Neural progenitor cell (in vitro differentiated cells): ENCODE data around the gene OGN. TPM values are rescaled to one million over a fixed set of nuclear protein-coding genes. Genes with fewer than 3 reads are reported as not detected.

Experiments used
- DNase-seq: peaks from one replicate; pipeline ENCODE4 v3.0.0-alpha.2; 2016; ENCODE audit warnings: low spot score
- H2AFZ ChIP-seq: fragments of 200-600 bp; sonication (generic); replicated peaks from 2 replicates; pipeline ENCODE4 v1.6.1; 2016; ENCODE audit warnings: antibody characterized with exemption
- H3F3A ChIP-seq: fragments of 200-600 bp; sonication (generic); 2 replicates; pipeline ENCODE4 v1.6.1; 2016; ENCODE audit warnings: antibody characterized with exemption, low read depth
- H3K27ac ChIP-seq: fragments of 200-600 bp; sonication (generic); 2 replicates; pipeline ENCODE4 v1.5.1; 2016; ENCODE audit warnings: mild to moderate bottlenecking
- H3K27me3 ChIP-seq: fragments of 200-600 bp; sonication (generic); 2 replicates; pipeline ENCODE4 v1.6.1; 2016; ENCODE audit warnings: mild to moderate bottlenecking, moderate library complexity
- H3K36me3 ChIP-seq: fragments of 200-600 bp; sonication (generic); 2 replicates; pipeline ENCODE4 v1.5.1; 2016
- H3K4me1 ChIP-seq: fragments of 200-600 bp; sonication (generic); 2 replicates; pipeline ENCODE4 v1.6.1; 2016; ENCODE audit warnings: mixed run types
- H3K4me2 ChIP-seq: fragments of 200-600 bp; sonication (generic); 2 replicates; pipeline ENCODE4 v1.6.1; 2016
- H3K4me3 ChIP-seq: fragments of 200-600 bp; sonication (generic); 2 replicates; pipeline ENCODE4 v1.5.1; 2016
- H3K79me2 ChIP-seq: fragments of 200-600 bp; sonication (generic); 2 replicates; pipeline ENCODE4 v1.6.1; 2016; ENCODE audit warnings: low read depth
- H3K9ac ChIP-seq: fragments of 200-600 bp; sonication (generic); 2 replicates; pipeline ENCODE4 v1.6.1; 2016
- H3K9me3 ChIP-seq: fragments of 200-600 bp; sonication (generic); 2 replicates; pipeline ENCODE4 v1.5.1; 2016; ENCODE audit warnings: low read depth
- H4K20me1 ChIP-seq: fragments of 200-600 bp; sonication (generic); 2 replicates; pipeline ENCODE4 v1.6.1; 2016; ENCODE audit warnings: low read depth
- H3K27ac Mint-ChIP-seq: 3 replicates; pipeline ENCODE4 v1.8.0; 2021; ENCODE audit warnings: mixed read lengths
- H3K27me3 Mint-ChIP-seq: 2 replicates; pipeline ENCODE4 v1.8.0; 2022; ENCODE audit warnings: low read depth, mild to moderate bottlenecking, inconsistent platforms, moderate library complexity, mixed read lengths; ENCODE audit not compliant: insufficient read depth
- H3K36me3 Mint-ChIP-seq: 3 replicates; pipeline ENCODE4 v1.8.0; 2021; ENCODE audit warnings: mixed read lengths
- H3K4me1 Mint-ChIP-seq: 3 replicates; pipeline ENCODE4 v1.8.0; 2021; ENCODE audit warnings: mixed read lengths
- H3K4me3 Mint-ChIP-seq: 3 replicates; pipeline ENCODE4 v1.8.0; 2021; ENCODE audit warnings: mild to moderate bottlenecking, moderate library complexity, mixed read lengths
- H3K9me3 Mint-ChIP-seq: 3 replicates; pipeline ENCODE4 v1.8.0; 2020; ENCODE audit warnings: mixed read lengths
- CTCF ChIP-seq: fragments of 200-600 bp; sonication (generic); IDR thresholded peaks from 2 replicates; pipeline ENCODE4 v1.5.1; 2017; ENCODE audit warnings: antibody characterized with exemption, mild to moderate bottlenecking
- EZH2 ChIP-seq: fragments of 200-600 bp; sonication (generic); IDR thresholded peaks from 2 replicates; pipeline ENCODE4 v1.6.1; 2017; ENCODE audit warnings: antibody characterized with exemption, mild to moderate bottlenecking, moderate library complexity
- EZH2phosphoT487 ChIP-seq: fragments of 200-600 bp; sonication (generic); IDR thresholded peaks from 2 replicates; pipeline ENCODE4 v1.6.1; 2017; ENCODE audit warnings: antibody characterized with exemption
- total RNA-seq: library from RNA; depleted of rRNA; stranded (reverse); fragments of >200 nt; gene quantifications from 2 replicates; pipeline ENCODE4 v1.2.3, GENCODE V29; 2015; ENCODE audit warnings: low replicate concordance

OGN gene
- total RNA-seq, 1 donor from 2014 or later = not detected

GRCh38 chr9:92350740-92351133, 53.6 kb downstream of the OGN start:
- Histone ChIP-seq H3K4me3 (no peak overlapping the region), H3K9ac (no peak overlapping the region), H3K9me3 (no peaks in the 10 kb centered on the region), H3K36me3 (no peaks in the 10 kb centered on the region), H4K20me1 (no peaks in the 10 kb centered on the region), H3K27me3 (no peaks in the 10 kb centered on the region), H2AFZ (no peak overlapping the region), H3K27ac (no peak overlapping the region), H3K79me2 (no peaks in the 10 kb centered on the region), H3K4me2 (no peak overlapping the region), H3F3A (no peaks in the 10 kb centered on the region), H3K4me1 (no peaks in the 10 kb centered on the region)
- no peak overlapping the region for H3K4me3 Mint-ChIP-seq
- peaks cover 4% of the 10 kb centered on the region for H3K9me3 Mint-ChIP-seq
- H3K27me3 Mint-ChIP-seq = no peaks in the 10 kb centered on the region
- no peaks in the 10 kb centered on the region for H3K4me1 Mint-ChIP-seq
- H3K27ac Mint-ChIP-seq = no peak overlapping the region
- DNase-seq = no peak
- H3K36me3 Mint-ChIP-seq = peaks cover 10% of the 10 kb centered on the region
- no peak for TF ChIP-seq EZH2

- Mint-ChIP-seq H3K27ac (no peak overlapping the region), H3K27me3 (no peaks in the 10 kb centered on the region), H3K4me3 (no peak overlapping the region), H3K36me3 (peaks cover 10% of the 10 kb centered on the region), H3K9me3 (peaks cover 4% of the 10 kb centered on the region), H3K4me1 (no peaks in the 10 kb centered on the region)
- Histone ChIP-seq H3K4me3 (no peak overlapping the region), H3K9me3 (no peaks in the 10 kb centered on the region), H2AFZ (no peak overlapping the region), H4K20me1 (no peaks in the 10 kb centered on the region), H3K27me3 (no peaks in the 10 kb centered on the region), H3K4me1 (no peaks in the 10 kb centered on the region), H3K4me2 (no peak overlapping the region), H3K36me3 (no peaks in the 10 kb centered on the region), H3K79me2 (no peaks in the 10 kb centered on the region), H3K9ac (no peak overlapping the region), H3K27ac (no peak overlapping the region), H3F3A (no peaks in the 10 kb centered on the region)
- no peak for DNase-seq
- no peak for TF ChIP-seq CTCF
- TF ChIP-seq EZH2phosphoT487 = no peak
- TF ChIP-seq EZH2 = no peak
Measured at GRCh38 chr9:92349771-92350739, 54.3 kb downstream of the OGN start.

GRCh38 chr9:92345582-92345981, 58.8 kb downstream of the OGN start:
- DNase-seq = no peak
- Histone ChIP-seq H2AFZ (no peak overlapping the region), H3K4me3 (no peak overlapping the region), H3K4me2 (no peak overlapping the region), H3F3A (no peaks in the 10 kb centered on the region), H3K4me1 (no peaks in the 10 kb centered on the region), H3K27ac (no peak overlapping the region), H3K27me3 (no peaks in the 10 kb centered on the region), H3K9me3 (no peaks in the 10 kb centered on the region), H3K9ac (no peak overlapping the region), H3K79me2 (no peaks in the 10 kb centered on the region), H3K36me3 (no peaks in the 10 kb centered on the region), H4K20me1 (no peaks in the 10 kb centered on the region)
- no peak for TF ChIP-seq EZH2phosphoT487
- TF ChIP-seq EZH2 = no peak
- TF ChIP-seq CTCF = no peak
- H3K4me1 Mint-ChIP-seq = no peaks in the 10 kb centered on the region
- H3K4me3 Mint-ChIP-seq = no peak overlapping the region
- H3K27ac Mint-ChIP-seq = no peak overlapping the region
- H3K27me3 Mint-ChIP-seq = no peaks in the 10 kb centered on the region
- peaks cover 6% of the 10 kb centered on the region for H3K36me3 Mint-ChIP-seq
- no peaks in the 10 kb centered on the region for H3K9me3 Mint-ChIP-seq
